H1 (cell line): ENCODE measurements around the gene DDAH2. TPM values are rescaled to one million over a fixed set of nuclear protein-coding genes. Genes with fewer than 3 reads are reported as not detected.

ENCODE experiments used
- CTCF ChIA-PET: fragments of 300-600 bp; sonication (Branson Sonifier 250); formaldehyde crosslinking; loops from one replicate; lab custom pipeline; 2021; ENCODE audit not compliant: partially characterized antibody; lab: Charles Lee
- POLR2A ChIA-PET: fragments of 300-600 bp; sonication (Branson Sonifier 250); formaldehyde crosslinking; loops from one replicate; lab custom pipeline; 2021; ENCODE audit warnings: inconsistent platforms; ENCODE audit not compliant: partially characterized antibody; lab: Charles Lee
- DNase-seq, 2 experiments: peaks; one replicate each; pipeline versions ENCODE4 v3.0.0 to v3.0.0-alpha.2; 2010 to 2022; ENCODE audit warnings: low spot score in 2 of 2, low read depth in 1 of 2, mixed read lengths in 1 of 2
- FAIRE-seq: peaks from 2 replicates; lab custom pipeline; 2011; peaks lifted over from hg19 to GRCh38; lab: Jason Lieb, UNC
- H2AFZ ChIP-seq: 2 replicates; pipeline ENCODE4 v1.8.1; 2012; ENCODE audit warnings: low read length, inconsistent platforms
- H2AK5ac ChIP-seq: 2 replicates; pipeline ENCODE4 v1.6.1; 2013; ENCODE audit warnings: low read depth, low read length
- H2BK120ac ChIP-seq: replicated peaks from 2 replicates; pipeline ENCODE3; 2013; ENCODE audit warnings: low read depth, low read length, inconsistent platforms
- H2BK12ac ChIP-seq: 2 replicates; pipeline ENCODE4 v1.6.1; 2013; ENCODE audit warnings: low read depth, low read length
- H2BK15ac ChIP-seq: 2 replicates; pipeline ENCODE4 v1.6.1; 2013; ENCODE audit warnings: low read length
- H2BK20ac ChIP-seq: 2 replicates; pipeline ENCODE4 v1.6.1; 2013; ENCODE audit warnings: low read length
- H2BK5ac ChIP-seq: 2 replicates; pipeline ENCODE4 v1.6.1; 2013; ENCODE audit warnings: low read depth, low read length
- H3K14ac ChIP-seq: 2 replicates; pipeline ENCODE4 v1.6.1; 2013; ENCODE audit warnings: inconsistent platforms; ENCODE audit not compliant: insufficient read length
- H3K18ac ChIP-seq: 2 replicates; pipeline ENCODE4 v1.6.1; 2013; ENCODE audit warnings: low read length; ENCODE audit errors: extremely low read depth
- H3K23ac ChIP-seq: 2 replicates; pipeline ENCODE4 v1.6.1; 2013; ENCODE audit warnings: inconsistent platforms; ENCODE audit not compliant: insufficient read length
- H3K23me2 ChIP-seq: 2 replicates; pipeline ENCODE4 v1.6.1; 2013; ENCODE audit warnings: low read depth, low read length
- H3K27ac ChIP-seq: 2 replicates; pipeline ENCODE4 v1.6.1; 2011; ENCODE audit warnings: low read depth, low read length, inconsistent platforms
- H3K27me3 ChIP-seq, 4 experiments: replicated peaks in 1 of 4; 1 replicate in 1 of 4; 2 replicates in 3 of 4; pipeline versions ENCODE4 v1.6.1 to v1.8.1; 2011 to 2013; ENCODE audit warnings: low read length in 3 of 4, mild to moderate bottlenecking in 3 of 4, inconsistent platforms in 2 of 4, mixed read lengths in 2 of 4, moderate library complexity in 1 of 4; ENCODE audit not compliant: control insufficient read depth in 3 of 4, insufficient read depth in 3 of 4; ENCODE audit errors: extremely low read depth in 1 of 4
- H3K36me3 ChIP-seq, 4 experiments: 2 replicates each; pipeline versions ENCODE4 v1.6.1 to v1.8.1; 2011 to 2013; ENCODE audit warnings: mild to moderate bottlenecking in 4 of 4, low read length in 3 of 4, moderate library complexity in 2 of 4, control low read depth in 1 of 4, inconsistent platforms in 1 of 4; ENCODE audit not compliant: insufficient read depth in 4 of 4, control insufficient read depth in 2 of 4
- H3K4ac ChIP-seq: replicated peaks from 2 replicates; pipeline ENCODE3; 2013; ENCODE audit warnings: low read length, low read depth, mixed read lengths, inconsistent platforms; ENCODE audit not compliant: insufficient read length
- H3K4me1 ChIP-seq, 4 experiments: replicated peaks in 1 of 4; 1 replicate in 1 of 4; 2 replicates in 3 of 4; pipeline versions ENCODE4 v1.6.1 to v1.8.1; 2011 to 2013; ENCODE audit warnings: low read length in 3 of 4, inconsistent platforms in 2 of 4, mixed read lengths in 1 of 4; ENCODE audit not compliant: insufficient read depth in 4 of 4, control insufficient read depth in 3 of 4
- H3K4me2 ChIP-seq, 2 experiments: 2 replicates each; pipeline versions ENCODE4 v1.6.1 to v1.8.1; 2011 to 2013; ENCODE audit warnings: low read depth in 2 of 2, low read length in 2 of 2, control low read depth in 1 of 2, inconsistent platforms in 1 of 2, mild to moderate bottlenecking in 1 of 2; ENCODE audit not compliant: insufficient read depth in 1 of 2
- H3K4me3 ChIP-seq, 4 experiments: fragments of 200-600, 300-600 bp in 1 of 4; sonication (generic), shearing (Covaris generic), sonication (Bioruptor Twin) in 1 of 4; 2 replicates each; pipeline versions ENCODE4 v1.5.1 to v1.8.1; 2011 to 2016; ENCODE audit warnings: low read length in 4 of 4, low read depth in 3 of 4, control low read depth in 2 of 4, inconsistent platforms in 2 of 4, mild to moderate bottlenecking in 2 of 4, mixed read lengths in 1 of 4, moderate library complexity in 1 of 4; ENCODE audit not compliant: insufficient read depth in 2 of 4; ENCODE audit errors: extremely low read depth in 1 of 4
- H3K56ac ChIP-seq: replicated peaks from 2 replicates; pipeline ENCODE3; 2013; ENCODE audit warnings: low read depth, mild to moderate bottlenecking, mixed read lengths, low read length, inconsistent platforms; ENCODE audit not compliant: insufficient read length
- H3K79me1 ChIP-seq: 2 replicates; pipeline ENCODE4 v1.6.1; 2013; ENCODE audit warnings: low read depth, low read length, control low read depth
- H3K79me2 ChIP-seq, 2 experiments: 2 replicates each; pipeline versions ENCODE4 v1.6.1 to v1.8.1; 2012 to 2013; ENCODE audit warnings: low read length in 2 of 2, mild to moderate bottlenecking in 2 of 2, inconsistent platforms in 1 of 2; ENCODE audit not compliant: insufficient read depth in 2 of 2, control insufficient read depth in 1 of 2
- H3K9ac ChIP-seq, 4 experiments: replicated peaks in 1 of 4; 1 replicate in 1 of 4; 2 replicates in 3 of 4; pipeline versions ENCODE4 v1.6.1 to v1.8.1; 2011 to 2013; ENCODE audit warnings: low read depth in 3 of 4, low read length in 3 of 4, control low read depth in 2 of 4, mild to moderate bottlenecking in 2 of 4, moderate library complexity in 2 of 4, inconsistent platforms in 1 of 4; ENCODE audit errors: extremely low read depth in 1 of 4
- H3K9me3 ChIP-seq, 2 experiments: 2 replicates each; pipeline versions ENCODE4 v1.6.1 to v1.8.1; 2012 to 2013; ENCODE audit warnings: mild to moderate bottlenecking in 2 of 2, moderate library complexity in 2 of 2, control low read depth in 1 of 2, inconsistent platforms in 1 of 2, low read depth in 1 of 2, low read length in 1 of 2, mixed read lengths in 1 of 2; ENCODE audit not compliant: insufficient read depth in 2 of 2
- H4K20me1 ChIP-seq, 2 experiments: replicated peaks in 1 of 2; 2 replicates each; pipeline versions ENCODE3 to v1.8.1; 2011 to 2013; ENCODE audit warnings: inconsistent platforms in 2 of 2, low read length in 2 of 2, mild to moderate bottlenecking in 1 of 2; ENCODE audit not compliant: insufficient read depth in 2 of 2, control insufficient read depth in 1 of 2
- H4K5ac ChIP-seq: 2 replicates; pipeline ENCODE4 v1.6.1; 2013; ENCODE audit warnings: low read length, low read depth, mixed read lengths, inconsistent platforms; ENCODE audit not compliant: insufficient read length
- H4K8ac ChIP-seq: 2 replicates; pipeline ENCODE4 v1.8.0; 2013; ENCODE audit warnings: mild to moderate bottlenecking, moderate library complexity, low read length, inconsistent platforms; ENCODE audit not compliant: insufficient read depth; ENCODE audit errors: extremely low read depth
- H4K91ac ChIP-seq: replicated peaks from 2 replicates; pipeline ENCODE3; 2013; ENCODE audit warnings: low read length, mixed read lengths, inconsistent platforms; ENCODE audit not compliant: insufficient read length
- BRCA1 ChIP-seq: IDR thresholded peaks from 2 replicates; pipeline ENCODE4 v1.6.1; 2012; ENCODE audit warnings: low read depth, low read length, improper control_type of control experiment
- CBX8 ChIP-seq: fragments of 300-800, 300-1000 bp; sonication (generic); IDR thresholded peaks from 2 replicates; pipeline ENCODE4 v1.7.1; 2016; ENCODE audit warnings: low read depth, low read length, borderline replicate concordance
- CHD2 ChIP-seq: IDR thresholded peaks from 2 replicates; pipeline ENCODE4 v1.6.1; 2012; ENCODE audit warnings: low read length, improper control_type of control experiment
- CREB1 ChIP-seq: IDR thresholded peaks from 2 replicates; pipeline ENCODE4 v1.6.1; 2012; ENCODE audit warnings: inconsistent platforms
- EZH2 ChIP-seq: fragments of 200-600 bp; sonication (generic); IDR thresholded peaks from 2 replicates; pipeline ENCODE4 v1.7.1; 2012; ENCODE audit warnings: low read depth, mild to moderate bottlenecking, moderate library complexity, low read length, inconsistent platforms; ENCODE audit not compliant: severe bottlenecking
- HDAC2 ChIP-seq, 2 experiments: fragments of 300-600 bp in 1 of 2; sonication (generic) in 1 of 2; IDR thresholded peaks; 2 replicates each; pipeline ENCODE4 v1.6.1; 2011 to 2012; ENCODE audit warnings: low read depth in 2 of 2, low read length in 2 of 2, mild to moderate bottlenecking in 2 of 2, moderate library complexity in 2 of 2, borderline replicate concordance in 1 of 2, inconsistent platforms in 1 of 2
- NRF1 ChIP-seq: IDR thresholded peaks from 2 replicates; pipeline ENCODE4 v1.6.1; 2011; ENCODE audit warnings: mild to moderate bottlenecking, low read depth, low read length, improper control_type of control experiment
- RAD21 ChIP-seq, 2 experiments: IDR thresholded peaks in 1 of 2; conservative IDR thresholded peaks in 1 of 2; 2 replicates each; pipeline ENCODE4 v1.6.1; 2011; ENCODE audit warnings: low read depth in 2 of 2, low read length in 2 of 2, improper control_type of control experiment in 1 of 2, inconsistent platforms in 1 of 2, mild to moderate bottlenecking in 1 of 2, moderate library complexity in 1 of 2
- SP4 ChIP-seq: IDR thresholded peaks from 2 replicates; pipeline ENCODE4 v1.6.1; 2012; ENCODE audit warnings: low read length, inconsistent platforms
- TAF1 ChIP-seq: IDR thresholded peaks from 2 replicates; pipeline ENCODE4 v1.6.1; 2011; ENCODE audit warnings: mild to moderate bottlenecking, low read depth, low read length
- ZNF274 ChIP-seq: IDR thresholded peaks from 2 replicates; pipeline ENCODE4 v1.7.0; 2012; ENCODE audit warnings: low read length, borderline replicate concordance; ENCODE audit errors: extremely low read depth
- WGBS, 2 experiments: shearing (Covaris generic) in 1 of 2; methylation state at CpG; one replicate each; pipeline versions ENCODE4 v1.1.6 to v1.1.7; 2013 to 2015; ENCODE audit warnings: low lambda C conversion rate in 2 of 2, mixed read lengths in 2 of 2, inconsistent platforms in 1 of 2, low coverage in 1 of 2, missing lambda C conversion rate in 1 of 2; ENCODE audit not compliant: insufficient replicate concordance in 2 of 2, insufficient coverage in 1 of 2, insufficient read length in 1 of 2; ENCODE audit errors: extremely low coverage in 1 of 2, missing lambda C conversion rate in 1 of 2; 5-methylcytosine and 5-hydroxymethylcytosine counted together
- polyA plus RNA-seq, 7 experiments: library from polyadenylated mRNA; depleted of rRNA in 3 of 7; stranded (reverse) in 5 of 7; unstranded in 2 of 7; fragments of >200 nt in 5 of 7; fragments of 200-250 nt in 2 of 7; gene quantifications; 1 replicate in 5 of 7; 2 replicates in 1 of 7; 4 replicates in 1 of 7; pipeline versions ENCODE4 v1.2.1 to v1.2.3, GENCODE V29; 2011 to 2013; ENCODE audit warnings: missing spikeins in 2 of 7, mixed read lengths in 2 of 7
- total RNA-seq: library from RNA; stranded (reverse); fragmentation: NEBNext Ultra II Directional; extraction: Animal tissue kit (Norgen Biotek cat#: 25700); gene quantifications from 2 replicates; pipeline ENCODE4 v1.2.1, GENCODE V29; 2021
- TF ChIP-seq, protein P1 (sequence below): IDR thresholded peaks from 2 replicates; pipeline ENCODE4 v1.6.1; 2012; ENCODE audit warnings: inconsistent platforms

Gene DDAH2
- total and polyA plus RNA-seq, 2 of the 8 experiments (the other 6 are each of a cell fraction or from before 2014, with no cell fraction given): 53.3 to 73.5 TPM

- Histone ChIP-seq H3K23ac (no peak overlapping the region), H2BK15ac (no peak overlapping the region), H3K27me3 (no peaks in the 10 kb centered on the region), H3K4me3 (no peak overlapping the region), H3K18ac (no peak overlapping the region), H4K8ac (no peak overlapping the region), H3K79me1 (no peaks in the 10 kb centered on the region), H3K4me1 (no peaks in the 10 kb centered on the region), H2BK20ac (no peak overlapping the region), H3K14ac (no peak overlapping the region), H3K56ac (no peak overlapping the region), H3K9me3 (no peaks in the 10 kb centered on the region), H4K5ac (no peak overlapping the region), H3K9ac (no peak overlapping the region), H3K79me2 (no peaks in the 10 kb centered on the region), H2AK5ac (no peak overlapping the region), H2BK120ac (no peak overlapping the region), H2BK12ac (no peak overlapping the region), H3K4me2 (no peak overlapping the region), H3K4ac (no peak overlapping the region), H2AFZ (no peak overlapping the region), H3K27ac (no peak overlapping the region), H4K91ac (no peak overlapping the region), H2BK5ac (no peak overlapping the region), H4K20me1 (no peaks in the 10 kb centered on the region), H3K23me2 (no peaks in the 10 kb centered on the region), H3K36me3 (peaks cover 0 to 7% (median 0%) of the 10 kb centered on the region in 4 experiments; a peak in 2 of 8 replicates)
- no peak for TF ChIP-seq HDAC2 (IDR thresholded peaks at IDR 0.05; ENCODE audit: borderline replicate concordance in 1 of 2, low read depth in 2 of 2, low read length in 2 of 2)
- no peak for TF ChIP-seq NRF1
- TF ChIP-seq BRCA1: no peak
- TF ChIP-seq RAD21 (IDR thresholded peaks at IDR 0.05 in 1 of 2, conservative IDR thresholded peaks at IDR 0.05 in 1 of 2; ENCODE audit: low read depth in 2 of 2, low read length in 2 of 2): no peak
- no peak for TF ChIP-seq CBX8
- TF ChIP-seq CREB1: no peak
- TF ChIP-seq SP4: no peak
- TF ChIP-seq ZNF274: no peak
- TF ChIP-seq CHD2: no peak
- TF ChIP-seq EZH2: no peak
- TF ChIP-seq, protein P1, sequence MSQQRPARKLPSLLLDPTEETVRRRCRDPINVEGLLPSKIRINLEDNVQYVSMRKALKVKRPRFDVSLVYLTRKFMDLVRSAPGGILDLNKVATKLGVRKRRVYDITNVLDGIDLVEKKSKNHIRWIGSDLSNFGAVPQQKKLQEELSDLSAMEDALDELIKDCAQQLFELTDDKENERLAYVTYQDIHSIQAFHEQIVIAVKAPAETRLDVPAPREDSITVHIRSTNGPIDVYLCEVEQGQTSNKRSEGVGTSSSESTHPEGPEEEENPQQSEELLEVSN: no peak
- TF ChIP-seq TAF1: no peak
- FAIRE-seq: no peak
- WGBS, 2 experiments: 93% methylated on average over 8 of the region's 8 CpGs; no CpG with 5 or more reads in 1 of the 2 experiments
- no peak for DNase-seq
- ChIA-PET CTCF (interaction anchor here (0.6 to 4.2 kb wide), 11 partner anchors 9 to 1634 kb away, joined by 3 to 25 read pairs (median 3); partner anchors contain the start of genes CLIC1, DDAH2 and MSH5), POLR2A (interaction anchor here (0.7 to 4.8 kb wide), 10 partner anchors 9 to 219 kb away, joined by 3 to 33 read pairs (median 3); partner anchors contain the start of genes HSPA1B, MSH5 and VARS1)
Observed at GRCh38 chr6:31749301-31750036, 20.4 kb upstream of the DDAH2 start.
